Kidney (tissue), 14 donors: ENCODE measurements around the gene CXCR2. TPM values are rescaled to one million over a fixed set of nuclear protein-coding genes. Genes with fewer than 3 reads are reported as not detected.

ENCODE experiments used
- DNase-seq, 5 donors: peaks; one replicate each; pipeline ENCODE4 v3.0.0-alpha.2; 2013 to 2020
- FAIRE-seq: peaks from 2 replicates; lab custom pipeline; 2012; peaks lifted over from hg19 to GRCh38; lab: Jason Lieb, UNC
- H3K27ac ChIP-seq, 2 donors: one replicate each; pipeline ENCODE4 v1.7.0; 2013; ENCODE audit warnings: low read depth in 2 of 2, low read length in 2 of 2, inconsistent platforms in 1 of 2
- H3K27me3 ChIP-seq: one replicate; pipeline ENCODE4 v1.7.1; 2013; ENCODE audit warnings: low read length, inconsistent platforms; ENCODE audit not compliant: control insufficient read depth, insufficient read depth
- H3K36me3 ChIP-seq, 3 donors: one replicate each; pipeline versions ENCODE4 v1.7.0 to v1.7.1; 2013; ENCODE audit warnings: low read length in 3 of 3, control low read depth in 1 of 3, inconsistent platforms in 1 of 3; ENCODE audit not compliant: insufficient read depth in 3 of 3, control insufficient read depth in 2 of 3
- H3K4me1 ChIP-seq, 3 donors: one replicate each; pipeline versions ENCODE4 v1.7.0 to v1.7.1; 2013; ENCODE audit warnings: low read length in 3 of 3, inconsistent platforms in 1 of 3, low read depth in 1 of 3; ENCODE audit not compliant: control insufficient read depth in 2 of 3, insufficient read depth in 2 of 3
- H3K4me3 ChIP-seq, 3 donors: one replicate each; pipeline versions ENCODE4 v1.7.0 to v1.8.1; 2013; ENCODE audit warnings: low read length in 3 of 3, control low read depth in 1 of 3, inconsistent platforms in 1 of 3
- H3K9ac ChIP-seq, 3 donors: one replicate each; pipeline versions ENCODE4 v1.7.0 to v1.7.1; 2013; ENCODE audit warnings: low read length in 3 of 3, control low read depth in 1 of 3, inconsistent platforms in 1 of 3
- H3K9me3 ChIP-seq, 3 donors: one replicate each; pipeline versions ENCODE4 v1.7.0 to v1.7.1; 2013; ENCODE audit warnings: low read length in 3 of 3, control low read depth in 1 of 3, inconsistent platforms in 1 of 3; ENCODE audit not compliant: control insufficient read depth in 2 of 3, insufficient read depth in 1 of 3
- intact Hi-C: fragments of 100-400 bp; cut with DNase I; formaldehyde crosslinking; loops from one replicate; pipeline ENCODE4 v1.11.1; 2022
- polyA plus RNA-seq: library from polyadenylated mRNA; stranded (reverse); fragments of 350-450 nt; fragmentation: Illumina TruSeq; extraction: RNeasy Lipid Tissue Mini Kit (QIAGEN cat#74804); gene quantifications from one replicate; pipeline ENCODE4 v1.2.3, GENCODE V29; 2014; ENCODE audit warnings: low read depth, low replicate concordance; ENCODE audit not compliant: insufficient read depth
- total RNA-seq: library from RNA; stranded (reverse); fragmentation: NEBNext Ultra II Directional; extraction: Animal tissue kit (Norgen Biotek cat#: 25700); gene quantifications from one replicate; pipeline ENCODE4 v1.2.1, GENCODE V29; 2021
- TF ChIP-seq, protein P1 (sequence below): IDR thresholded peaks from 3 replicates; pipeline ENCODE4 v1.5.1; 2012; ENCODE audit warnings: mild to moderate bottlenecking, moderate library complexity, borderline replicate concordance; ENCODE audit not compliant: insufficient read depth; ENCODE audit errors: extremely low read depth
- donor health status: control.
- donor health status: control.
- donor health status: control.
- donor health status: control.
- donor health status: control.
- donor health status: DM: yes; HTN: yes; CAD: no.
- donor health status: Normal renal cell carcinoma (clear cell type).

Gene CXCR2
- total and polyA plus RNA-seq, 2 donors from 2014 or later: 0.44 TPM; not detected in 1

DNA sequence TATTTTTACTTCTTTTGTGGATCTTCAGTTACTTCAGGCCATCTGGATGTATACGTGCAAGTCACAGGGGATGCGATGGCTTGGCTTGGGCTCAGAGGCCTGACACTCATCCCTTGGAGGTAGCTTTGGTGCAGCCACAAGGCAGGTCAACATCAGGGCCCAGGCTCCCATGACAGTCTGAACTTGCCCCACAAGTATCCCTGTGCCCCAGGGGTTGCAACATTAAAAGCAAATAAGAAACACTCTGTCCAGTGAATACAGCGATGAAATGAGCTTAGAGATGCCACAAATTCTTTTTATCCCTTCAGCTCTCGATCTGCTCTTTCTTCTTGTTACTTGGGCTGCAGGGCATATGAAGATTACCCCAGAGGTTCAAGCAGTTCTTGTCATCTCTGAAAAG lies 54.0 kb downstream of the CXCR2 start:
- no peak for FAIRE-seq

DNA sequence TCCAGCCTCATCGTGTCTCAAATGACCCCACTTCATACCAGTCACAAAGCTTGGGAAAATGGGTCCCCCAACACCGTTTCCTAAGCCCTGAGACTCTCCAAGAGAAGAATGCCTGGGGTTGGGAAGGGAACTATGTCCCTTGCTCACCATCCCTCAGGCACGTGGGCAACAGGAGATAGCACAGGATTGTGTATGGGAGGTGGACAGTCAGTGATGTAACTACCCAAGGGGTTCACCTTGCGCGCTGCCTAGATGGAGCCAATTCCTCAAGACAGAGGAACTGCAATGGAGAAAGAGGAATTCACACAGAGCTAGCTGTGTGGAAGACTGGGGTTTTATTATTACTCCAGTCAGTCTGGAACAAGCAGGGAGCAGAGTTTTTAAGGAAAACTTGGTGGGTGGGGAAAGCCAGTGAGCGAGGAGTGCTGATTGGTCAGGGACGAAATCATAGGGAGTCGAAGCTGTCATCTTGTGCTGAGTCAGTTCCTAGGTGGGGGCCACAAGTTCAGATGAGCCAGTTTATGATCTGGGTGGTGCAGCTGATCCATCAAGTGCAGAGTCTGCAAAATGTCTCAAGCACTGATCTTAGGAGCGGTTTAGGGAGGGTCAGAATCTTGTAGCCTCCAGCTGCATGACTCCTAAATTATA lies 54.8 kb downstream of the CXCR2 start:
- Histone ChIP-seq H3K9me3 (no peaks in the 10 kb centered on the region), H3K27ac (no peak overlapping the region), H3K36me3 (no peaks in the 10 kb centered on the region), H3K4me1 (no peaks in the 10 kb centered on the region), H3K9ac (no peak overlapping the region), H3K4me3 (no peak overlapping the region), H3K27me3 (no peaks in the 10 kb centered on the region)
- TF ChIP-seq, protein P1, sequence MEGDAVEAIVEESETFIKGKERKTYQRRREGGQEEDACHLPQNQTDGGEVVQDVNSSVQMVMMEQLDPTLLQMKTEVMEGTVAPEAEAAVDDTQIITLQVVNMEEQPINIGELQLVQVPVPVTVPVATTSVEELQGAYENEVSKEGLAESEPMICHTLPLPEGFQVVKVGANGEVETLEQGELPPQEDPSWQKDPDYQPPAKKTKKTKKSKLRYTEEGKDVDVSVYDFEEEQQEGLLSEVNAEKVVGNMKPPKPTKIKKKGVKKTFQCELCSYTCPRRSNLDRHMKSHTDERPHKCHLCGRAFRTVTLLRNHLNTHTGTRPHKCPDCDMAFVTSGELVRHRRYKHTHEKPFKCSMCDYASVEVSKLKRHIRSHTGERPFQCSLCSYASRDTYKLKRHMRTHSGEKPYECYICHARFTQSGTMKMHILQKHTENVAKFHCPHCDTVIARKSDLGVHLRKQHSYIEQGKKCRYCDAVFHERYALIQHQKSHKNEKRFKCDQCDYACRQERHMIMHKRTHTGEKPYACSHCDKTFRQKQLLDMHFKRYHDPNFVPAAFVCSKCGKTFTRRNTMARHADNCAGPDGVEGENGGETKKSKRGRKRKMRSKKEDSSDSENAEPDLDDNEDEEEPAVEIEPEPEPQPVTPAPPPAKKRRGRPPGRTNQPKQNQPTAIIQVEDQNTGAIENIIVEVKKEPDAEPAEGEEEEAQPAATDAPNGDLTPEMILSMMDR: no peak
- FAIRE-seq (no peak), DNase-seq (no peak)
- intact Hi-C loops: no loop called here

More for the DNA sequence above, 54.0 kb downstream of the CXCR2 start:
- Histone ChIP-seq H3K4me3 (no peak overlapping the region), H3K36me3 (no peaks in the 10 kb centered on the region), H3K9me3 (no peaks in the 10 kb centered on the region), H3K4me1 (no peaks in the 10 kb centered on the region), H3K27me3 (no peaks in the 10 kb centered on the region), H3K27ac (no peak overlapping the region), H3K9ac (no peak overlapping the region)
- intact Hi-C loops: no loop called here
- no peak for DNase-seq
- TF ChIP-seq, protein P1: no peak

DNA sequence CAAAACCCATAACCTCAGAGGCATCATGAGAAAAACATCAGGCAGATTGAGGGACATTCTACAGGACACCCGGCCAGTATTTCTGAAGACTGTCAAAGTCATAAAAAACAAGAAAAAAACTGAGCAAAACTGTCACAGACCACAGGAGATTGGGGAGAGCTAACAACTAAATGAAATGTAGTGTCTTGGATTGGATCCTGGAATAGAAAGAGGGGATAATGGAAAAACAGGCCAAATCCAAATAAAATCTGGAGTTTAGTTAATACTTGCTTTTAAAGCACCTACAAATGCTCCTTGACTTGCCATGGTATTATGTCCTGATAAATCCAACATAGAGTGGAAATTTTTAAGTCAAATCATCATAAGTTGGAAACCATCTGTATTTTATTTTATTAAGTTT lies 58.5 kb downstream of the CXCR2 start:
- no peaks in the 10 kb centered on the region for H3K9me3 ChIP-seq
- intact Hi-C loops: no loop called here
- TF ChIP-seq, protein P1: no peak
- H3K27ac ChIP-seq: no peak overlapping the region
- FAIRE-seq (no peak), DNase-seq (no peak)
- no peaks in the 10 kb centered on the region for H3K27me3 ChIP-seq
- no peak overlapping the region for H3K9ac ChIP-seq
- H3K4me3 ChIP-seq: no peak overlapping the region
- no peaks in the 10 kb centered on the region for H3K36me3 ChIP-seq
- peaks cover 0 to 5% (median 0%) of the 10 kb centered on the region in 3 donors for H3K4me1 ChIP-seq
